Activated naive CD8-positive, alpha-beta T cell treated with anti-CD3 and anti-CD28 coated beads, Interleukin-2, amount 50 U/mL, for 24 hours (primary cell): ENCODE measurements around the gene IKZF1.

Experiments used
- ATAC-seq: fragments of 150-1000 bp; cut with Tn5 transposase; one replicate; pipeline ENCODE4 v1.10.0; 2021
- DNase-seq: peaks from one replicate; pipeline ENCODE4 v3.0.0; 2021
- H3K27ac Mint-ChIP-seq: one replicate; pipeline ENCODE4 v1.8.0; 2021; ENCODE audit warnings: mild to moderate bottlenecking, mixed read lengths
- H3K27me3 Mint-ChIP-seq: one replicate; pipeline ENCODE4 v1.8.0; 2021; ENCODE audit warnings: mixed read lengths
- H3K36me3 Mint-ChIP-seq: one replicate; pipeline ENCODE4 v1.8.0; 2021; ENCODE audit warnings: low read depth, mixed read lengths
- H3K4me1 Mint-ChIP-seq: one replicate; pipeline ENCODE4 v1.8.0; 2021; ENCODE audit warnings: mixed read lengths
- H3K4me3 Mint-ChIP-seq: one replicate; pipeline ENCODE4 v1.8.0; 2021; ENCODE audit warnings: mild to moderate bottlenecking, moderate library complexity, mixed read lengths
- H3K9me3 Mint-ChIP-seq: one replicate; pipeline ENCODE4 v1.8.0; 2021; ENCODE audit warnings: mixed read lengths

Gene IKZF1

GRCh38 chr7:50449881-50450589 lies 145.5 kb downstream of the IKZF1 start, which contains the start of gene FIGNL1:
Gene FIGNL1 (minus strand): TSS chr7:50450350. CDS start chr7:50447287, 3,063 bp downstream.
- Mint-ChIP-seq H3K27me3 (no peaks in the 10 kb centered on the region), H3K9me3 (no peaks in the 10 kb centered on the region), H3K4me3 (peak within 1 kb of the TSS; percentile 90), H3K27ac (peak within 1 kb of the TSS; percentile 79), H3K4me1 (peaks cover 51% of the 10 kb centered on the region), H3K36me3 (peaks cover 25% of the 10 kb centered on the region)
- peak; percentile 87 for DNase-seq
- peak; percentile 91 for ATAC-seq

- no peaks in the 10 kb centered on the region for H3K27me3 Mint-ChIP-seq
- H3K27ac Mint-ChIP-seq, result peak overlapping the region; percentile 79
- H3K4me1 Mint-ChIP-seq, result peaks cover 45% of the 10 kb centered on the region
- ATAC-seq (peak; percentile 6), DNase-seq (peak; percentile 37)
- no peaks in the 10 kb centered on the region for H3K9me3 Mint-ChIP-seq
- peaks cover 19% of the 10 kb centered on the region for H3K36me3 Mint-ChIP-seq
- peak overlapping the region; percentile 90 for H3K4me3 Mint-ChIP-seq
These were observed 146.1 kb downstream of the IKZF1 start for GRCh38 chr7:50450590-50451032.
